ENCODE results near the gene AUH. TPM values are rescaled to one million over a fixed set of nuclear protein-coding genes. Genes with fewer than 3 reads are reported as not detected.

AUH gene
- total RNA-seq: 8.8 to 11.5 TPM (median 9.1 TPM) in 3 replicates
- long read RNA-seq, partial matches to known transcripts: 0 of 5 reads
- long read RNA-seq, other reads (novel, unspliced or antisense): 4 of 5 reads

DNA sequence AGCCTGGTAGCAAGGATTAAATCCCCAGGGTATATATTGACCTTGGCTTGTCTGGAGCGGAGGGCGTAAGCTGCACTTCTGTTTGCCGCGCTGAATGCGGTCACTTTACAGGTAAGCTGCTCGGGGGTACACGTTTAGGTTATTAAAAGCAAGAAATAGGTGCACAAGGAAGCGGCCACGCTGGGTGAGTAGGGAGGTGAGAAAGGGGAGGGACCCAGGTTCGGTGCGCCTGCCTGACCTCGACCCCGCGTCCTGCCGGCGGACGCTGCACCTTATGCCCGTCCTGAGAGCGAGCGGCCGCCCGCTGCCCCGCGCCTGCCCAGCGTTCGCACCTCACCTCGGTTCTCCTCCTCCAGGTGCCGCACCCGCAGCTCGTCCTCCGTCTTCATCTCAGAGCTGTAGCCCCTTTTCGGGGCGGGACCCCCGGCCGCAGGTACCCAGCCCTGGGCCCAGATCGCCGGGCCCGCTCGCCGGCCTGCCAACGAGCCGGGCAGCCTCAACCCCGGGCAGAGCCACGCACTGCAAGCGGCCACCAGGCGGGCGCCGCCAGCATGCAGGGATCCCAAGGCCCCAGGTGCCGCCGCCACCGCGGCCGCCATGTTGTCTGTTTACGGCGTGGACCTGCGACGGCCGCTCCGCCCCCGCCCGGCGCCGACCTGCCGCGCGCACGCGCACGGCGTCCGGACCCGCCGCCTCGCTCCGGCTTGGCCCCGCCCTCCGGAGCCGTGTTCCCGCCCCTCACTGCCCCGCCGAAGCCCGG, at the start of gene AUH:
Gene AUH (minus strand): TSS at position 628 of the 760 bp plus-strand sequence. CDS start 29 bp downstream, at position 599.
- Mint-ChIP-seq H3K4me1 (ENCODE audit: low read depth) (peaks cover 17% of the 10 kb centered on the region), H3K27me3 (ENCODE audit: low read depth) (no peaks in the 10 kb centered on the region), H3K4me3 (ENCODE audit: unreplicated experiment) (peak within 1 kb of the TSS; percentile 94), H3K9me3 (ENCODE audit: low read depth) (no peaks in the 10 kb centered on the region), H3K36me3 (ENCODE audit: low read depth) (no peaks in the 10 kb centered on the region), H3K27ac (ENCODE audit: unreplicated experiment) (peak within 1 kb of the TSS; percentile 90)
- TF ChIP-seq, protein P1, sequence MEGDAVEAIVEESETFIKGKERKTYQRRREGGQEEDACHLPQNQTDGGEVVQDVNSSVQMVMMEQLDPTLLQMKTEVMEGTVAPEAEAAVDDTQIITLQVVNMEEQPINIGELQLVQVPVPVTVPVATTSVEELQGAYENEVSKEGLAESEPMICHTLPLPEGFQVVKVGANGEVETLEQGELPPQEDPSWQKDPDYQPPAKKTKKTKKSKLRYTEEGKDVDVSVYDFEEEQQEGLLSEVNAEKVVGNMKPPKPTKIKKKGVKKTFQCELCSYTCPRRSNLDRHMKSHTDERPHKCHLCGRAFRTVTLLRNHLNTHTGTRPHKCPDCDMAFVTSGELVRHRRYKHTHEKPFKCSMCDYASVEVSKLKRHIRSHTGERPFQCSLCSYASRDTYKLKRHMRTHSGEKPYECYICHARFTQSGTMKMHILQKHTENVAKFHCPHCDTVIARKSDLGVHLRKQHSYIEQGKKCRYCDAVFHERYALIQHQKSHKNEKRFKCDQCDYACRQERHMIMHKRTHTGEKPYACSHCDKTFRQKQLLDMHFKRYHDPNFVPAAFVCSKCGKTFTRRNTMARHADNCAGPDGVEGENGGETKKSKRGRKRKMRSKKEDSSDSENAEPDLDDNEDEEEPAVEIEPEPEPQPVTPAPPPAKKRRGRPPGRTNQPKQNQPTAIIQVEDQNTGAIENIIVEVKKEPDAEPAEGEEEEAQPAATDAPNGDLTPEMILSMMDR (IDR thresholded peaks at IDR 0.05): peak; percentile 40
- peak; percentile 91 for DNase-seq (ENCODE audit: low spot score)

GRCh38 chr9:91411096-91411771, 49.5 kb upstream of the AUH start:
- H3K9me3 Mint-ChIP-seq (ENCODE audit: low read depth): no peaks in the 10 kb centered on the region
- no peaks in the 10 kb centered on the region for H3K27me3 Mint-ChIP-seq (ENCODE audit: low read depth)
- DNase-seq (ENCODE audit: low spot score): no peak

GRCh38 chr9:91410161-91410560, 48.4 kb upstream of the AUH start:
- Mint-ChIP-seq H3K4me3 (ENCODE audit: unreplicated experiment) (no peak overlapping the region), H3K27me3 (ENCODE audit: low read depth) (no peaks in the 10 kb centered on the region), H3K27ac (ENCODE audit: unreplicated experiment) (no peak overlapping the region), H3K36me3 (ENCODE audit: low read depth) (peaks cover 28% of the 10 kb centered on the region), H3K9me3 (ENCODE audit: low read depth) (no peaks in the 10 kb centered on the region), H3K4me1 (ENCODE audit: low read depth) (peaks cover 28% of the 10 kb centered on the region)
- TF ChIP-seq, protein P1 (IDR thresholded peaks at IDR 0.05): no peak
- DNase-seq (ENCODE audit: low spot score): no peak

More at GRCh38 chr9:91411096-91411771, 49.5 kb upstream of the AUH start:
- Mint-ChIP-seq H3K4me3 (ENCODE audit: unreplicated experiment) (no peak overlapping the region), H3K4me1 (ENCODE audit: low read depth) (peaks cover 39% of the 10 kb centered on the region), H3K36me3 (ENCODE audit: low read depth) (peaks cover 28% of the 10 kb centered on the region), H3K27ac (ENCODE audit: unreplicated experiment) (no peak overlapping the region)
- TF ChIP-seq, protein P1 (IDR thresholded peaks at IDR 0.05): no peak

GRCh38 chr9:91408475-91408874, 46.8 kb upstream of the AUH start:
- no peak overlapping the region for H3K27ac Mint-ChIP-seq (ENCODE audit: unreplicated experiment)
- peaks cover 17% of the 10 kb centered on the region for H3K4me1 Mint-ChIP-seq (ENCODE audit: low read depth)
- no peaks in the 10 kb centered on the region for H3K9me3 Mint-ChIP-seq (ENCODE audit: low read depth)
- TF ChIP-seq, protein P1 (IDR thresholded peaks at IDR 0.05): no peak
- no peak for DNase-seq (ENCODE audit: low spot score)
- H3K4me3 Mint-ChIP-seq (ENCODE audit: unreplicated experiment): no peak overlapping the region
- no peaks in the 10 kb centered on the region for H3K27me3 Mint-ChIP-seq (ENCODE audit: low read depth)
- peaks cover 32% of the 10 kb centered on the region for H3K36me3 Mint-ChIP-seq (ENCODE audit: low read depth)

GRCh38 chr9:91407580-91408318, 46.0 kb upstream of the AUH start:
- H3K9me3 Mint-ChIP-seq (ENCODE audit: low read depth): no peaks in the 10 kb centered on the region
- H3K27ac Mint-ChIP-seq (ENCODE audit: unreplicated experiment): no peak overlapping the region
- no peak overlapping the region for H3K4me3 Mint-ChIP-seq (ENCODE audit: unreplicated experiment)
- TF ChIP-seq, protein P1 (IDR thresholded peaks at IDR 0.05): no peak
- H3K36me3 Mint-ChIP-seq (ENCODE audit: low read depth): peaks cover 32% of the 10 kb centered on the region
- H3K4me1 Mint-ChIP-seq (ENCODE audit: low read depth): peaks cover 14% of the 10 kb centered on the region
- no peaks in the 10 kb centered on the region for H3K27me3 Mint-ChIP-seq (ENCODE audit: low read depth)
- DNase-seq (ENCODE audit: low spot score): no peak
